D341Med (cell line): Measurements from ENCODE around the gene JMY.
"Not testable (repeated sequence)": the region's sequence is repeated elsewhere in the genome, so short reads cannot be mapped to it uniquely, and the experiment has no call there.

ENCODE experiments used
- DNase-seq: peaks from one replicate; pipeline ENCODE4 v3.0.0; 2012; ENCODE audit warnings: low spot score

The JMY gene

GRCh38 chr5:79237740-79238560 lies 2.0 kb downstream of the JMY start:
- no peak for DNase-seq

- DNase-seq, result no peak
Measured at GRCh38 chr5:79240561-79240960, 4.6 kb downstream of the JMY start.

GRCh38 chr5:79241535-79241979 lies 5.6 kb downstream of the JMY start:
- no peak for DNase-seq

- DNase-seq, result no peak
Measured at GRCh38 chr5:79242242-79243039, 6.5 kb downstream of the JMY start.

GRCh38 chr5:79243224-79243623 lies 7.3 kb downstream of the JMY start:
- no peak for DNase-seq

- not testable (repeated sequence) for DNase-seq
Measured at GRCh38 chr5:79254067-79254466, 18.1 kb downstream of the JMY start.

- peak; percentile 66 for DNase-seq
Measured at GRCh38 chr5:79255786-79256557, 20.0 kb downstream of the JMY start.

GRCh38 chr5:79256563-79256962 lies 20.6 kb downstream of the JMY start:
- DNase-seq, result no peak

- no peak for DNase-seq
Measured at GRCh38 chr5:79257314-79257713, 21.4 kb downstream of the JMY start.

- DNase-seq, result no peak
Measured at GRCh38 chr5:79258801-79259200, 22.9 kb downstream of the JMY start.

- no peak for DNase-seq
Measured at GRCh38 chr5:79259383-79259782, 23.5 kb downstream of the JMY start.

GRCh38 chr5:79259810-79260209 lies 23.9 kb downstream of the JMY start:
- DNase-seq, result no peak

- no peak for DNase-seq
Measured at GRCh38 chr5:79261897-79262296, 26.0 kb downstream of the JMY start.

- DNase-seq, result no peak
Measured at GRCh38 chr5:79263290-79263689, 27.4 kb downstream of the JMY start.

GRCh38 chr5:79267180-79267579 lies 31.2 kb downstream of the JMY start:
- DNase-seq, result no peak

- no peak for DNase-seq
Measured at GRCh38 chr5:79269733-79270166, 33.8 kb downstream of the JMY start.

GRCh38 chr5:79273341-79273740 lies 37.4 kb downstream of the JMY start:
- DNase-seq, result no peak

GRCh38 chr5:79284846-79285245 lies 48.9 kb downstream of the JMY start:
- no peak for DNase-seq

GRCh38 chr5:79285285-79285684 lies 49.4 kb downstream of the JMY start:
- no peak for DNase-seq

GRCh38 chr5:79285833-79286232 lies 49.9 kb downstream of the JMY start:
- no peak for DNase-seq

GRCh38 chr5:79287380-79287779 lies 51.4 kb downstream of the JMY start:
- no peak for DNase-seq

GRCh38 chr5:79287907-79288306 lies 52.0 kb downstream of the JMY start:
- no peak for DNase-seq
